Common myeloid progenitor, CD34-positive (primary cell): Measurements from ENCODE around the gene LIG1.
"Not testable (repeated sequence)": the region's sequence is repeated elsewhere in the genome, so short reads cannot be mapped to it uniquely, and the experiment has no call there.

Source experiments
- CTCF ChIA-PET: fragments of 350-600 bp; sonication (Branson Sonifier 250); formaldehyde crosslinking; loops from one replicate; lab custom pipeline; 2021; ENCODE audit warnings: antibody characterized with exemption; lab: Charles Lee
- POLR2A ChIA-PET: fragments of 350-600 bp; sonication (Branson Sonifier 250); formaldehyde crosslinking; loops from one replicate; lab custom pipeline; 2021; ENCODE audit warnings: antibody characterized with exemption; lab: Charles Lee
- DNase-seq, 3 donors: peaks; one replicate each; pipeline versions ENCODE4 v3.0.0 to v3.0.0-alpha.2; 2013
- H3K27ac ChIP-seq, 2 experiments: 1 replicate in 1 of 2; 2 replicates in 1 of 2; pipeline ENCODE4 v1.7.0; 2013; ENCODE audit warnings: inconsistent platforms in 2 of 2, low read length in 2 of 2, mild to moderate bottlenecking in 2 of 2, low read depth in 1 of 2, moderate library complexity in 1 of 2; ENCODE audit not compliant: severe bottlenecking in 2 of 2, insufficient read depth in 1 of 2, poor library complexity in 1 of 2
- H3K27me3 ChIP-seq, 5 experiments: replicated peaks in 2 of 5; 1 replicate in 3 of 5; 2 replicates in 2 of 5; pipeline versions ENCODE4 v1.6.1 to v1.7.0; 2013; ENCODE audit warnings: low read length in 4 of 5, mild to moderate bottlenecking in 2 of 5, moderate library complexity in 2 of 5, inconsistent platforms in 1 of 5; ENCODE audit not compliant: insufficient read depth in 5 of 5, control insufficient read depth in 4 of 5
- H3K36me3 ChIP-seq, 4 experiments: 1 replicate in 2 of 4; 2 replicates in 2 of 4; pipeline versions ENCODE4 v1.6.1 to v1.7.0; 2013; ENCODE audit warnings: low read length in 3 of 4, control low read depth in 1 of 4, mild to moderate bottlenecking in 1 of 4; ENCODE audit not compliant: control insufficient read depth in 4 of 4, insufficient read depth in 4 of 4
- H3K4me1 ChIP-seq, 4 experiments: 1 replicate in 3 of 4; 2 replicates in 1 of 4; pipeline versions ENCODE4 v1.6.1 to v1.7.1; 2013; ENCODE audit warnings: low read length in 3 of 4, mild to moderate bottlenecking in 3 of 4, control low read depth in 1 of 4, inconsistent platforms in 1 of 4, moderate library complexity in 1 of 4; ENCODE audit not compliant: control insufficient read depth in 4 of 4, insufficient read depth in 4 of 4; ENCODE audit errors: control extremely low read depth in 1 of 4
- H3K4me3 ChIP-seq, 7 experiments: 1 replicate in 4 of 7; 2 replicates in 3 of 7; pipeline versions ENCODE4 v1.5.1 to v1.7.0; 2013; ENCODE audit warnings: mild to moderate bottlenecking in 7 of 7, low read length in 6 of 7, moderate library complexity in 6 of 7, inconsistent platforms in 2 of 7, low read depth in 2 of 7, control low read depth in 1 of 7; ENCODE audit not compliant: insufficient read depth in 4 of 7, control insufficient read depth in 1 of 7; ENCODE audit errors: extremely low read depth in 1 of 7
- H3K9me3 ChIP-seq, 5 experiments: 1 replicate in 4 of 5; 2 replicates in 1 of 5; pipeline versions ENCODE4 v1.6.1 to v1.7.1; 2013; ENCODE audit warnings: low read length in 4 of 5, mild to moderate bottlenecking in 2 of 5, inconsistent platforms in 1 of 5, low read depth in 1 of 5, moderate library complexity in 1 of 5; ENCODE audit not compliant: control insufficient read depth in 4 of 5, insufficient read depth in 2 of 5; ENCODE audit errors: control extremely low read depth in 1 of 5
- WGBS: methylation state at CpG from one replicate; pipeline ENCODE4 v1.1.5; 2013; ENCODE audit not compliant: insufficient coverage; 5-methylcytosine and 5-hydroxymethylcytosine counted together

The LIG1 gene

DNA sequence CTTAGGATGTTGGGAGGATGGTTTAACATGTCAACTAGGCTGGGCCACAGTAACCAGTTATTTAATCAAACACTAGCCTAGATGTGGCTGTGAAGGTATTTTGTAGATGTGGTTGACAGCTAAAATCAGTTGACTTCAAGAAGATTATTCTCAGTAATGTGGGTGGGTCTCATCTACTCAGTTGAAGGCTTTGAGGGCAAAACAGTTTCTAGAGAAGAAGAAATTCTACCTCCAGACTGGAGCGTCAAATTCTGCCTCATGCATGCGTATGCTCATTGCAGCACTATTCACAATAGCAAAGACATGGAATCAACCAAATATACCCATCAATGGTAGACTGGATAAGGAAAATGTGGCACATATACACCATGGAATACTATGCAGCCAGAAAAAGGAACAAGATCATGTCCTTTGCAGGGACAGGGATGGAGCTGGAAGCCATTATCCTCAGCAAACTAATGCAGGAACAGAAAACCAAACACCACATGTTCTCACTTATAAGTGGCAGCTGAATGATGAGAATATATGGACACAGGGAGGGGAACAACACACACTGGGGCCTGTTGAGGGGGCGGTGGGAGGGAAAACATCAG, 99.9 kb downstream of the LIG1 start:
- H3K4me1 ChIP-seq, H3K27me3 ChIP-seq, H3K9me3 ChIP-seq, H3K4me3 ChIP-seq, POLR2A ChIA-PET, H3K36me3 ChIP-seq, H3K27ac ChIP-seq, CTCF ChIA-PET, DNase-seq: not testable (repeated sequence)
- no CpG with 5 or more reads among the region's 3 CpGs for WGBS

DNA sequence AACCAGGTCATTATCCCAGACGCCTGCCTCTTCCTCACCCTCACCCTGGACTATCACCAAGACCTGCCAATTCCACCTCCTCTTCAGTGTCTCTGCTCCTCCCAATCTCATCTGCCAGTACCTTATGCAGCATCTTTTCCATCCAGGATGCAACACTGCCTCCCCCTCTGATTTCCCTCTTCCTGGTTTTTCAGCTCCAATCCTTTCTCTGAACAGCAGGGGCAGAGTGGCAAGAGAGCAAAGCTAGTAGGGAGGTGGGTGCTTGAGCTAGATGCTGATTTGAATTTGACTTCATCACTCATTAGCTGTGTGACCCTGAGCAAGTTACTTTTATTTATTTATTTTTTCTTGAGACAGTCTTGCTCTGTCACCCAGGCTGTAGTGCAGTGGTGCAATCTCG, 100.7 kb downstream of the LIG1 start:
- H3K27ac ChIP-seq = no peak overlapping the region
- ChIA-PET POLR2A (no interaction called here), CTCF (no interaction called here)
- H3K27me3 ChIP-seq = peaks cover 0 to 2% (median 0%) of the 10 kb centered on the region in 5 experiments
- no peaks in the 10 kb centered on the region for H3K4me1 ChIP-seq
- WGBS = 93% methylated on average over 2 of the region's 2 CpGs
- no peak for DNase-seq
- H3K36me3 ChIP-seq = no peaks in the 10 kb centered on the region
- H3K4me3 ChIP-seq = no peak overlapping the region
- peaks cover 0 to 2% (median 0%) of the 10 kb centered on the region in 5 experiments for H3K9me3 ChIP-seq
